ENCODE results near the gene STAB1. TPM values are rescaled to one million over a fixed set of nuclear protein-coding genes. Genes with fewer than 3 reads are reported as not detected.

The STAB1 gene
- polyA plus RNA-seq (ENCODE audit: insufficient read length), result 37.3 TPM

- DNase-seq (ENCODE audit: low read depth), result no peak
These were observed at the start of gene STAB1 for GRCh38 chr3:52494886-52495495. Gene STAB1, plus strand, starts transcription at chr3:52495338. Its CDS starts 76 bp downstream, at chr3:52495414.

GRCh38 chr3:52446042-52446441 is 49.1 kb upstream of the STAB1 start:
- DNase-seq (ENCODE audit: low read depth), result no peak

GRCh38 chr3:52446631-52447511 is 48.3 kb upstream of the STAB1 start:
- DNase-seq (ENCODE audit: low read depth), result no peak

- DNase-seq (ENCODE audit: low read depth), result no peak
These were observed 47.4 kb upstream of the STAB1 start for GRCh38 chr3:52447512-52448355.

- no peak for DNase-seq (ENCODE audit: low read depth)
These were observed 44.5 kb upstream of the STAB1 start for GRCh38 chr3:52450489-52451236.

- no peak for DNase-seq (ENCODE audit: low read depth)
These were observed 43.7 kb upstream of the STAB1 start for GRCh38 chr3:52451237-52452083.

- DNase-seq (ENCODE audit: low read depth), result no peak
These were observed 43.0 kb upstream of the STAB1 start for GRCh38 chr3:52452126-52452525.

GRCh38 chr3:52452570-52453221 is 42.4 kb upstream of the STAB1 start:
- no peak for DNase-seq (ENCODE audit: low read depth)

GRCh38 chr3:52453496-52454249 is 41.5 kb upstream of the STAB1 start, which contains the start of gene TNNC1:
Gene TNNC1, minus strand, starts transcription at chr3:52454041. Its CDS starts 26 bp downstream, at chr3:52454015.
- DNase-seq (ENCODE audit: low read depth), result no peak

- DNase-seq (ENCODE audit: low read depth), result no peak
These were observed 40.7 kb upstream of the STAB1 start for GRCh38 chr3:52454250-52454937.

GRCh38 chr3:52454938-52455282 is 40.2 kb upstream of the STAB1 start:
- no peak for DNase-seq (ENCODE audit: low read depth)

GRCh38 chr3:52455283-52456168 is 39.6 kb upstream of the STAB1 start, which contains the start of gene NISCH:
Gene NISCH, plus strand, starts transcription at chr3:52455604. Its CDS starts 38 bp downstream, at chr3:52455642.
- DNase-seq (ENCODE audit: low read depth), result no peak

- DNase-seq (ENCODE audit: low read depth), result no peak
These were observed 38.9 kb upstream of the STAB1 start for GRCh38 chr3:52456169-52456799.

- DNase-seq (ENCODE audit: low read depth), result no peak
These were observed 38.3 kb upstream of the STAB1 start for GRCh38 chr3:52456800-52457183.

- no peak for DNase-seq (ENCODE audit: low read depth)
These were observed 36.9 kb upstream of the STAB1 start for GRCh38 chr3:52458031-52458760.
